B cell (primary cell): ENCODE results near the gene PPP2R5C. TPM values are rescaled to one million over a fixed set of nuclear protein-coding genes. Genes with fewer than 3 reads are reported as not detected.

Experiments
- ATAC-seq: fragments of 200-7000 bp; cut with Tn5 transposase; one replicate; pipeline ENCODE4 v1.10.0; 2021; ENCODE audit warnings: low read depth, mild to moderate bottlenecking, moderate number of reproducible peaks, moderate library complexity
- CTCF ChIA-PET: fragments of 350-600 bp; sonication (Branson Sonifier 250); formaldehyde crosslinking; loops from one replicate; lab custom pipeline; 2021; ENCODE audit warnings: antibody characterized with exemption, inconsistent platforms; lab: Charles Lee
- POLR2A ChIA-PET: fragments of 350-600 bp; sonication (Branson Sonifier 250); formaldehyde crosslinking; loops from one replicate; lab custom pipeline; 2021; ENCODE audit warnings: antibody characterized with exemption; lab: Charles Lee
- DNase-seq: peaks from one replicate; pipeline ENCODE4 v3.0.0; 2013
- H2AFZ ChIP-seq: 2 replicates; pipeline ENCODE4 v1.6.1; 2012; ENCODE audit warnings: mild to moderate bottlenecking, low read depth, low read length; ENCODE audit not compliant: insufficient read depth, poor library complexity, severe bottlenecking
- H3K27ac ChIP-seq, 2 donors: 1 replicate in 1 of 2; 2 replicates in 1 of 2; pipeline ENCODE4 v1.5.1; 2012 to 2013; ENCODE audit warnings: low read length in 2 of 2, mild to moderate bottlenecking in 2 of 2, moderate library complexity in 1 of 2
- H3K27me3 ChIP-seq, 4 experiments: fragments of 200-600 bp in 1 of 4; sonication (generic) in 1 of 4; replicated peaks in 1 of 4; 1 replicate in 2 of 4; 2 replicates in 2 of 4; pipeline versions ENCODE4 v1.6.1 to v1.7.0; 2013 to 2016; ENCODE audit warnings: low read length in 3 of 4, mild to moderate bottlenecking in 2 of 4, mixed read lengths in 1 of 4, moderate library complexity in 1 of 4; ENCODE audit not compliant: insufficient read depth in 4 of 4, control insufficient read depth in 3 of 4; ENCODE audit errors: control extremely low read depth in 1 of 4
- H3K36me3 ChIP-seq, 2 experiments: replicated peaks in 1 of 2; 1 replicate in 1 of 2; 2 replicates in 1 of 2; pipeline versions ENCODE4 v1.6.1 to v1.7.1; 2013; ENCODE audit warnings: low read length in 1 of 2; ENCODE audit not compliant: insufficient read depth in 2 of 2, control insufficient read depth in 1 of 2; ENCODE audit errors: control extremely low read depth in 1 of 2, extremely low read depth in 1 of 2
- H3K4me1 ChIP-seq, 2 donors: fragments of 200-600 bp in 1 of 2; sonication (generic) in 1 of 2; 1 replicate in 1 of 2; 2 replicates in 1 of 2; pipeline versions ENCODE4 v1.5.1 to v1.6.1; 2013 to 2017; ENCODE audit warnings: low read length in 2 of 2; ENCODE audit not compliant: control insufficient read depth in 2 of 2, insufficient read depth in 2 of 2
- H3K4me2 ChIP-seq: replicated peaks from 2 replicates; pipeline ENCODE3; 2012; ENCODE audit warnings: mild to moderate bottlenecking, low read depth, low read length; ENCODE audit not compliant: poor library complexity, severe bottlenecking
- H3K4me3 ChIP-seq, 5 experiments: fragments of 200-600 bp in 1 of 5; sonication (generic) in 1 of 5; 1 replicate in 3 of 5; 2 replicates in 2 of 5; pipeline versions ENCODE4 v1.5.1 to v1.7.0; 2011 to 2016; ENCODE audit warnings: low read length in 4 of 5, mild to moderate bottlenecking in 4 of 5, low read depth in 2 of 5, control low read depth in 1 of 5, moderate library complexity in 1 of 5; ENCODE audit not compliant: insufficient read depth in 1 of 5; ENCODE audit errors: control extremely low read depth in 1 of 5, extremely low read depth in 1 of 5
- H3K79me2 ChIP-seq: fragments of 200-600 bp; sonication (generic); one replicate; pipeline ENCODE4 v1.6.0; 2016; ENCODE audit warnings: low read length; ENCODE audit not compliant: control insufficient read depth, insufficient read depth
- H3K9ac ChIP-seq: fragments of 200-600 bp; sonication (generic); 2 replicates; pipeline ENCODE4 v1.6.1; 2017; ENCODE audit warnings: mild to moderate bottlenecking, low read length, moderate library complexity
- H3K9me3 ChIP-seq, 3 donors: one replicate each; pipeline versions ENCODE4 v1.6.1 to v1.7.1; 2013; ENCODE audit warnings: low read length in 2 of 3; ENCODE audit not compliant: control insufficient read depth in 2 of 3, insufficient read depth in 1 of 3; ENCODE audit errors: control extremely low read depth in 1 of 3
- H4K20me1 ChIP-seq: 2 replicates; pipeline ENCODE4 v1.6.0; 2012; ENCODE audit warnings: mild to moderate bottlenecking, low read length; ENCODE audit not compliant: insufficient read depth, control insufficient read depth, poor library complexity, severe bottlenecking
- H3K27ac Mint-ChIP-seq: one replicate; pipeline ENCODE4 v1.8.0; 2021; ENCODE audit warnings: mixed read lengths
- H3K27me3 Mint-ChIP-seq: one replicate; pipeline ENCODE4 v1.8.0; 2021; ENCODE audit warnings: mixed read lengths
- H3K4me1 Mint-ChIP-seq: one replicate; pipeline ENCODE4 v1.8.0; 2021; ENCODE audit warnings: mixed read lengths
- H3K4me3 Mint-ChIP-seq: one replicate; pipeline ENCODE4 v1.8.0; 2021; ENCODE audit warnings: mixed read lengths
- H3K9me3 Mint-ChIP-seq: one replicate; pipeline ENCODE4 v1.8.0; 2022; ENCODE audit warnings: mixed read lengths; ENCODE audit not compliant: insufficient read depth
- CTCF ChIP-seq: fragments of 200-600 bp; IDR thresholded peaks from one replicate; pipeline ENCODE4 v1.8.0; 2022; ENCODE audit warnings: antibody characterized with exemption, mild to moderate bottlenecking
- EZH2 ChIP-seq: IDR thresholded peaks from 2 replicates; pipeline ENCODE4 v1.6.1; 2012; ENCODE audit warnings: borderline replicate concordance, low read depth, mild to moderate bottlenecking, moderate library complexity, low read length; ENCODE audit not compliant: insufficient read depth, poor library complexity, severe bottlenecking
- WGBS: methylation state at CpG from one replicate; pipeline ENCODE4 v1.1.5; 2013; ENCODE audit warnings: missing lambda C conversion rate; ENCODE audit not compliant: insufficient coverage; 5-methylcytosine and 5-hydroxymethylcytosine counted together
- intact Hi-C: fragments of 100-400 bp; cut with micrococcal nuclease; formaldehyde crosslinking; loops from one replicate; pipeline ENCODE4 v1.10.0; 2022
- polyA plus RNA-seq: library from polyadenylated mRNA; depleted of rRNA; stranded (reverse); fragments of >200 nt; gene quantifications from 2 replicates; pipeline ENCODE4 v1.2.3, GENCODE V29; 2012
- total RNA-seq, 2 donors: library from RNA; stranded (reverse); fragments of 120-200 nt in 1 of 2; gene quantifications; 1 replicate in 1 of 2; 2 replicates in 1 of 2; pipeline versions ENCODE4 v1.2.3 to v1.2.4, GENCODE V29; 2013 to 2022

PPP2R5C gene
- total and polyA plus RNA-seq, 2 donors (not counting 1 experiment from before 2014, with no cell fraction given), result 91.7 to 330 TPM

DNA sequence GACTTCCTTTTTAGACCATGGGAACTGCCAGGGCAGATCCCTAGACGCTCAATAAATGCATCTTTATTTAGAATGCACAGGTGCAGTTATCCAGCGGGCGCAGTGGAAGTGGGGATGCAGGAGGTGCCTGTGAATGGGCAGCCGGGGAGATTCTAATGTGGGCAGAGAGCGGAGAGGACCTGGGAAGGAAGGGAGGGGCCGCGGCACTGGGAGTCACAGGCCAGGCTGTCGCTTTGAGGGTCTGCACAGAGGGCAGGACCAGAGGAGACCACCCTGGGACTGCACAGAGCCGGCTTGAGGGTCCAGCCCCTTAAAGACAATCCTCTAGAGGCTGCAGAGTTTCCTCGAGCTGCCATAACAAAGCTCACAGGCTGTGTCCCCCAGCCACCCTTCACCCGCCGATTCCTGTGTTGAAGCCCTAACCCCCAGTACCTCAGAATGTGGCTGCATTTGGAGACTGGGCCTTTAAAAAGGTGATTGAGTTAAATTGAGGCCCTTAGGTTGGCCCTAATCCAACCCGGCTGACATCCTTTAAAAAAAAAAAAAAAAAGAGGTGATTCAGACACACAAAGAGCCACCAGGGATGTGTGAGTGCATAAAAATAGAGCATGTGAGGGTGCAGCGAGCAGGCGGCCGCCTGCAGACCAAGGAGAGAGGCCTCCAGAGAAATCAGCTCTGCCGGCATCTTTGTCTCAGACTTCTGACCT, 44.4 kb upstream of the PPP2R5C start:
- Histone ChIP-seq H3K4me1 (peaks cover 10% of the 10 kb centered on the region in 2 donors), H3K9ac (no peak overlapping the region), H2AFZ (no peak overlapping the region), H3K27ac (no peak overlapping the region), H3K36me3 (no peaks in the 10 kb centered on the region), H3K79me2 (no peaks in the 10 kb centered on the region), H3K4me2 (no peak overlapping the region), H3K27me3 (peaks cover 0 to 53% (median 12%) of the 10 kb centered on the region in 4 experiments), H4K20me1 (no peaks in the 10 kb centered on the region), H3K4me3 (no peak overlapping the region), H3K9me3 (peaks cover 0 to 16% (median 5%) of the 10 kb centered on the region in 3 donors)
- TF ChIP-seq EZH2 (no peak), CTCF (no peak)
- H3K9me3 Mint-ChIP-seq, result peaks cover 2% of the 10 kb centered on the region
- peaks cover 28% of the 10 kb centered on the region for H3K27me3 Mint-ChIP-seq
- no peak overlapping the region for H3K4me3 Mint-ChIP-seq
- CTCF ChIA-PET, result no interaction called here
- WGBS, result 90% methylated on average over 14 of the region's 17 CpGs
- intact Hi-C loops, result no loop called here
- ATAC-seq (no peak), DNase-seq (no peak)
- POLR2A ChIA-PET, result no interaction called here
- H3K27ac Mint-ChIP-seq, result no peak overlapping the region
- H3K4me1 Mint-ChIP-seq, result peaks cover 8% of the 10 kb centered on the region

DNA sequence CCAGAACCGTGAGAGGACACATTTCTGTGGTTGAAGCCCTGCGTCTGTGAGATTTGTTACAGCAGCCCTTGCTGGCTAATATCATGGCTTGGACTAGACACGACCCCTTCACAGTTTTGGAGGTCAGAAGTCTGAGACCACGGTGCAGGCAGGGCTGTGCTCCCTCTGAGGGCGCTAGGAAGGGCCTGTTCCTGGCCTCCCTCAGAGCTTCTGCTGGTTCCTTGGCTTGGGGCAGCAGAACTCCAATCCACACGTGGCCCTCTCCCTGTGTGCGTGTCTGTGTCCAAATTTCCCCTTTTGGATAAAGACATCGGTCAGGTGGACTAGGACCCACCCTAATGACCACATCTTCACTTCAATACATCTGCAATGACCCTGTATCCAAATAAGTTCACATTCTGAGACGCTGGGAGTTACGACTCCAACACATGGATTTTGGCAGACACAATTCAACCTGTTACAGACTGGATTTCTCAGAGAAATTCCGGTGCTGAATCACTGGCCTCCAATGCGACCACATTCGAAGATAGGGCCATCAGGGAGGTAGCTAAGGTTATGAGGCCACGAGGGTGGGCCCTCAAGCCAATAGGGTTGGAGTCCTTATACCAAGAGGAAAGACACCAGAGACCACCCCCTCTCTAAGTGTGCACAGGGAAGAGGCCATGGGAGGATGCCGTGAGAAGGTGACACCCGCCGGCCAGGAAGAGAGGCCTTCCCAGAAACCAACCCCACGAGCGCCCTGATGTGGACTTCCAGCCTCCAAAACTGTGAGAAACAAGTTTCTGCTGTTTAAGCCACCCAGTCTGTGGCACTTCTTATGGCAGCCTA, 43.6 kb upstream of the PPP2R5C start:
- H3K27ac ChIP-seq, result no peak overlapping the region

More for the DNA sequence above, 43.6 kb upstream of the PPP2R5C start:
- H3K36me3 ChIP-seq, result no peaks in the 10 kb centered on the region
- intact Hi-C loops, result no loop called here
- no peaks in the 10 kb centered on the region for H3K79me2 ChIP-seq
- no peak overlapping the region for H3K9ac ChIP-seq
- H3K9me3 ChIP-seq, result peaks cover 0 to 16% (median 5%) of the 10 kb centered on the region in 3 donors
- Mint-ChIP-seq H3K4me3 (no peak overlapping the region), H3K27ac (no peak overlapping the region), H3K4me1 (peaks cover 13% of the 10 kb centered on the region), H3K27me3 (peaks cover 28% of the 10 kb centered on the region), H3K9me3 (peaks cover 2% of the 10 kb centered on the region)
- ChIA-PET POLR2A (no interaction called here), CTCF (interaction anchor here (1.2 kb wide), 1 partner anchor 11 kb away, joined by 6 read pairs; no protein-coding TSS in a partner anchor)
- H4K20me1 ChIP-seq, result no peaks in the 10 kb centered on the region
- whole genome bisulfite sequencing, result 91% methylated on average over 18 of the region's 19 CpGs
- no peak overlapping the region for H3K4me2 ChIP-seq
- ATAC-seq (no peak), DNase-seq (no peak)
- H3K4me1 ChIP-seq, result peaks cover 14 to 15% of the 10 kb centered on the region in 2 donors
- no peak overlapping the region for H2AFZ ChIP-seq
- peaks cover 0 to 57% (median 12%) of the 10 kb centered on the region in 4 experiments for H3K27me3 ChIP-seq
- H3K4me3 ChIP-seq, result no peak overlapping the region
- TF ChIP-seq EZH2, result no peak
- no peak for TF ChIP-seq CTCF
